ENCODE measurements around the gene CD44. TPM values are rescaled to one million over a fixed set of nuclear protein-coding genes. Genes with fewer than 3 reads are reported as not detected.

The CD44 gene
- total and polyA plus RNA-seq, 4 donors: 4.1 to 26.9 (median 14.6) TPM

GRCh38 chr11:35162745-35163144 is 23.8 kb downstream of the CD44 start:
- WGBS: 91% methylated on average over 2 of the region's 2 CpGs
- no peaks in the 10 kb centered on the region for H3K4me1 ChIP-seq (ENCODE audit: control insufficient read depth in 4 of 4, insufficient read depth in 4 of 4, low read length in 3 of 4)
- no peak overlapping the region for H3K27ac ChIP-seq (ENCODE audit: low read depth in 1 of 2, low read length in 2 of 2)

GRCh38 chr11:35163209-35163608 is 24.2 kb downstream of the CD44 start:
- Histone ChIP-seq H3K4me1 (ENCODE audit: control insufficient read depth in 4 of 4, insufficient read depth in 4 of 4, low read length in 3 of 4) (no peaks in the 10 kb centered on the region), H3K36me3 (ENCODE audit: control insufficient read depth in 4 of 4, insufficient read depth in 3 of 4, low read depth in 1 of 4, low read length in 3 of 4) (no peaks in the 10 kb centered on the region), H3K4me3 (ENCODE audit: low read depth in 1 of 3, low read length in 3 of 3) (no peak overlapping the region), H3K9me3 (ENCODE audit: control insufficient read depth in 4 of 4, low read length in 3 of 4) (no peaks in the 10 kb centered on the region), H3K27ac (ENCODE audit: low read depth in 1 of 2, low read length in 2 of 2) (no peak overlapping the region), H3K27me3 (ENCODE audit: control insufficient read depth in 4 of 4, insufficient read depth in 4 of 4, low read length in 3 of 4) (no peaks in the 10 kb centered on the region), H3K9ac (ENCODE audit: low read depth in 1 of 2, low read length in 2 of 2) (no peak overlapping the region)
- TF ChIP-seq ZBTB33 (IDR thresholded peaks at IDR 0.05): no peak
- no peak for TF ChIP-seq YY1 (IDR thresholded peaks at IDR 0.05)
- TF ChIP-seq MAX (IDR thresholded peaks at IDR 0.05): no peak
- TF ChIP-seq TAF1 (conservative IDR thresholded peaks at IDR 0.05): no peak
- TF ChIP-seq CTCF (IDR thresholded peaks at IDR 0.05; ENCODE audit: low read depth, low read length, missing input control): no peak
- no peak for TF ChIP-seq RXRA (IDR thresholded peaks at IDR 0.05)
- no peak for TF ChIP-seq HNF4A (conservative IDR thresholded peaks at IDR 0.05)
- no peak for TF ChIP-seq HNF4G (IDR thresholded peaks at IDR 0.05)
- no peak for TF ChIP-seq SP1 (IDR thresholded peaks at IDR 0.05)
- TF ChIP-seq FOXA2 (IDR thresholded peaks at IDR 0.05): no peak
- TF ChIP-seq FOXA1 (IDR thresholded peaks at IDR 0.05): no peak
- no peak for TF ChIP-seq RAD21 (IDR thresholded peaks at IDR 0.05)
- TF ChIP-seq NR2F2 (IDR thresholded peaks at IDR 0.05): no peak
- no peak for TF ChIP-seq REST (IDR thresholded peaks at IDR 0.05)
- TF ChIP-seq EGR1 (IDR thresholded peaks at IDR 0.05; ENCODE audit: low read depth in 2 of 2): no peak
- no peak for TF ChIP-seq ATF3 (IDR thresholded peaks at IDR 0.05)
- TF ChIP-seq GABPA (IDR thresholded peaks at IDR 0.05 in 1 of 2, conservative IDR thresholded peaks at IDR 0.05 in 1 of 2): no peak
- no peak for TF ChIP-seq JUND (IDR thresholded peaks at IDR 0.05)
- 91% methylated on average over 2 of the region's 2 CpGs for WGBS
- DNase-seq (ENCODE audit: low spot score): no peak

More at GRCh38 chr11:35162745-35163144, 23.8 kb downstream of the CD44 start:
- DNase-seq (ENCODE audit: low spot score): no peak
- no peak for TF ChIP-seq JUND (IDR thresholded peaks at IDR 0.05)
- TF ChIP-seq CTCF (IDR thresholded peaks at IDR 0.05; ENCODE audit: low read depth, low read length, missing input control): no peak
- Histone ChIP-seq H3K27me3 (ENCODE audit: control insufficient read depth in 4 of 4, insufficient read depth in 4 of 4, low read length in 3 of 4) (no peaks in the 10 kb centered on the region), H3K9me3 (ENCODE audit: control insufficient read depth in 4 of 4, low read length in 3 of 4) (no peaks in the 10 kb centered on the region), H3K4me3 (ENCODE audit: low read depth in 1 of 3, low read length in 3 of 3) (no peak overlapping the region), H3K36me3 (ENCODE audit: control insufficient read depth in 4 of 4, insufficient read depth in 3 of 4, low read depth in 1 of 4, low read length in 3 of 4) (no peaks in the 10 kb centered on the region), H3K9ac (ENCODE audit: low read depth in 1 of 2, low read length in 2 of 2) (no peak overlapping the region)
